Stimulated activated naive CD4-positive, alpha-beta T cell (primary cell): ENCODE results near the gene PTPRN2.
"Not testable (repeated sequence)": the region's sequence is repeated elsewhere in the genome, so short reads cannot be mapped to it uniquely, and the experiment has no call there.

Experiments
- DNase-seq, 6 experiments: peaks; one replicate each; lab custom pipeline; 2025; lab: John Stamatoyannopoulos, UW

The PTPRN2 gene

GRCh38 chr7:158048569-158048968, 539.1 kb downstream of the PTPRN2 start:
- no peak for DNase-seq

GRCh38 chr7:158047391-158048059, 540.1 kb downstream of the PTPRN2 start:
- DNase-seq, result no peak

DNA sequence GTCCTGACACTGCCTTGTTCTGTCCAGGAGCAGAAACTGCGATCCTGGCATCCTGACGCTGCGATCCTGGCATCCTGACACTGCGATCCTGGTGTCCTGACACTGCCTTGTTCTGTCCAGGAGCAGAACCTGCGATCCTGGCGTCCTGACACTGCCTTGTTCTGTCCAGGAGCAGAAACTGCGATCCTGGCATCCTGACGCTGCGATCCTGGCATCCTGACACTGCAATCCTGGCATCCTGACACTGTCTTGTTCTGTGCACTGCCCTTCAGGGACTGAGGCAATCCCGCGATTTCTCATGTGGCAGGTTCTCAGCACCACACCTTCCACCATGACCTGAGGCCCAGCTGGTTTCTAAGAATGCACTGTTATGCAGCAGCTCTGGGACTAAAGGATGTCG, 541.4 kb downstream of the PTPRN2 start:
- DNase-seq, result not testable (repeated sequence)

DNA sequence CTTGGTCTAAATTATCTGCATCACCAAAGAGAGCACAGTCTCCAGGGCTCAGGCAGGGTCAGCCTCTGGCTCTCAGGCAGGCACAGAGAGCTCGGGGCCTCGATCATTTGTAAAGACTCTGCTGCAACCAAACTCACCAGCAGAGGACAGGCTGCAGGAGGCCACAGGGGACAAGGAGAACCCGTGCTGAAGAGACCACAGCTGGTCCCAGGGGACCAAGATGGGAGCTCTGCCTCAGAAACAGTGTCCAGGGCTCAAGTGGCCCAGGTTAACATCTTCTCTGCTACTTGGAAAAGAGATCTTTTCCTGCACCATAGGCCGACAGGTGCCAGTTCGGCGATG, 543.2 kb downstream of the PTPRN2 start:
- DNase-seq, result no peak

DNA sequence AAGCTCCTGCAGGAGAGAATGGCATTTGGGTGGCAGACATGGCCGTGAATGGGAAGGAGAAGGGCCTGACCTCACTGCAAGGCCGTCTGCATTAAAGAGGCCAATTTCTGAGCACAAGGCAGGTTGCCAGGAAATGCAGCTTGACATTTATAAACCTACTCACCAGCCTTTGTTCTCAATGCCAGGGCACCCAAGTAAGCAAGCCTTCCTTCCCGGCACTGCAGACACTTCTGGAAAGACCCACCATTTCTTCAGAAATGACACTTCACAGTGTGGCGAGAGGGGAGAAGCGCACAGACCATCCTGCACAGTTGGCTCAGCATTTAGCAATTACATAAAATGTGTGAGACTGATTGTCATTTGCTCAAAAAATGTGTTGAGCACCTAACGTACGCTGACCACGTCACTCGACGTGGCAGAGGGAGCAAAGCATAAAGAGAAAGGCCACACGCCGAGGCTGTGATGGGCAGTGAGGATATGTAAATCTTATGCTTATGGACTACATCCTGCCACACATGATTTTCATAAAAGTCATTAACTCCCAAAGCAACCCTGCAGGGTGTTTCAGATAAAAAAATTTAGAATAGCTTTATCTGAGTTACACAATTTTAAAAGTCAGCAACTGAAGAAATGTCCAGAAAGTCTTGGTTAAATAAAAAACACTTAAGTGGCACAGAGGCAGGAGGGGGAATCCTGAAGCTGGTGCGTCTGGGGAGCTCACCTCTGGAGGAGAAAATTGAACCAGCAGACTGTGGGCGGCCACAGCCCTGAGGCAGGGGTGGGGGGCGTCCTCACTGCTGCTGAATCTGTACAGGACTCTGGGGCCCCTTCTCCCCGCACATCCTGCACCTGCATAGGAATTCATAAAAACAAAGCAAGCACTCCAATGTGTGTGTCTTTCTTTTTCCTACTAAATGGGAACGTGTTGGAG, 543.8 kb downstream of the PTPRN2 start:
- no peak for DNase-seq

DNA sequence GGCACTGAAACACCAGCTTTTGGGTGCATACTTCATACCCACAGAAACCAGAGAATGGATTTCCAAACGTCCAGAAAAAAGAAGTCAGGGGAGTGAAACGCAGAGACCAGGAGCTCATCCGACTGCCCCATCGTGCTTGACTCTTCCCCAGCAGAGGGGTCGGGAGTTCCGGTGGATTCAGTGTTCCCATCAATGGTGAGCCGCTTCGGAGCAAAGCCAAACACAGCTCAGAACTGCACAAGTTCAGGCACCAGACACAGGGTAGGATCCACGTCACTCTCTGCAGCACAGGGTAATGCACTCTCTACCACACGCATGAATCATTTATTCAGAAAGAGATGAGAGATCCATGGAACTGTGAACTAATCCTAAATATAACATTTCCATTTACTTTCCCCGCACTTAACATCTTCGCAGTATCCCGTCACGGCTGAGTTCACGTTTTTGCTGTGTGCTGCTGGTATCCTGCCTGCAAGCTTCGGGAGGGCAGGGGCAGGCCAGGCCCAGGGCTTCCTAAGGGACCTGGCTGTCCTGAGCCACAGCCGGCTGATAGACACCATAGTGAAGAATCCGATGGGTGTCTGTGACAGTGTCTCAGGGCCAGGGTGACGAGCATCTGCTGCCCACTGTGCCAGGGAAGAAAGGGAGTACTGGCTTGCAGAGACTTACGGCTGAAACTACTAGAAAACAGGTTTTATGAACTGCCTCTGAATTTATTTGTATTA, 545.3 kb downstream of the PTPRN2 start:
- no peak for DNase-seq

GRCh38 chr7:158040199-158040598, 547.4 kb downstream of the PTPRN2 start:
- no peak for DNase-seq

DNA sequence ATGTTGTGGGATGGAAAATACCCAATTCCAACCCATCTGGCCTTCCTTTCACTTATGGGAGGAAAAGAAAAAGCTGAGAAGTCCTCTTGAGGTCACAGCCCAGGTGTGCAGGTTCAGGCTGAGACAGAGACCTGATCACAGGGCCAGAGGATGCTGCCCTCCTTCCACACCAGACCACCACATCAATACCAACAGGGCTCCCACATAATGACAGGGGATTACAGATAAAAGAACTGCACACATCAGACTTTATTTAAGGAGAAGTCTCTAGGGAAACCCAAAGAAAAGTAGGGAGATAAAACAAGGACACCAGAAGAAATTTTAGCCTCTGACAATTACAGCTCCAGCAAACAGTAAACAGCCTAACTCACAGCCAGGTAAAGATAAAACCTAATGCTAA, 548.4 kb downstream of the PTPRN2 start:
- DNase-seq, result no peak

DNA sequence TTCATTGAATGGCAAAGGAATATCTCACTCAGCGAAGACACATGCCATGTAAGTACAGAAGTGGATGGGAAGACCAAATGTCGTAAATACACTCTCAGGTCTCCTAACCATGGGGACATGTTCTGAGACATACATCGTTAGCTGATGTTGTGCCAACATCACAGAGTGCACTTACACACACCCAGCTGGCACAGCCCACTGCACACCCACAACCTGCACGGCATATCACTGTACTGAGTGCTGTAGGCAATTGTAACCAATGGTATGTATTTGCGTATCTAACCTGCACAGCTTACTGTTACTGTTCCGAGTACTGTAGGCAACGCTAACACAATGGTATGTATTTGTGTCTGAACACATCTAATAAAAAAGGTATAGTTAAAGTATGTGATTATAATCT, 550.4 kb downstream of the PTPRN2 start:
- DNase-seq, result no peak

DNA sequence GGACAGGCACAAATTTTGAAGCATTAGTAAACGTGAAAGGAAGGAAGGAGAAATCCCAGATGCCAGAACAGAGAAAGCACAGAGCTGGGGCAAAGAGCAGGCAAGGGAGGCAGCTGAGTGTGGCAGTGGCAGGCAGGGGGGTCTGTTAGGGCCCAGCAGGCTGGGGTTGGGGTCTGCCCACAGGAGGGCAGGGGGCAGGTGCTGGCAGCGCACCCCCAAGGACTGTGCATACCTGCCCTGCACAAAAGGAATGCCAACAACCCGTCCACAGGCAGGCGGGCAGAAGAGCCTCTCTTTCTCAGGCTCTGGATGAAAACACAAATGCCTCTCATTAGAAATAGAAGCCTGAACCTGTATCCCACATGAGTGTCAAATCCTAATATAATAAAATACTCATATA, 552.3 kb downstream of the PTPRN2 start:
- DNase-seq, result no peak

DNA sequence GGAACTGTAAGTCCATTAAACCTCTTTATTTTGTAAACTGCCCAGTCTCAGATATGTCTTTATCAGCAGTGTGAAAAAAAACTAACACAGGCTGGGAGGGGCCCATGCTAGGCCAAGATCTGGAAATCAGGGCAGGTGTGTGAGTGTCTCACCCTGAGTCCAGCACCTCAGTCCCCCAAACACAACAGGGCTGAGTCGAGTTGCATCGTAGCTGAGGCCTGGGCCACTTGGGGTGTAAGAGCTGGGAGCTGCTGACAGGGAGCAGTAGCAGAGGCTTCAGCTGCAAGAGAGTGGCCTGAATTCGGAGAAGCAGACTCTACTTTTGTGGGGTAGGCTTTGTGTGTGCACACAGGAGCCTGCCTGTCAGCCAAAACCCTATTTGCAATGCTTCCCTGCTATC, 553.1 kb downstream of the PTPRN2 start:
- DNase-seq, result no peak

- DNase-seq, result not testable (repeated sequence)
Observed at GRCh38 chr7:158033925-158034324, 553.7 kb downstream of the PTPRN2 start.

- DNase-seq, result no peak
Observed at GRCh38 chr7:158033196-158033595, 554.4 kb downstream of the PTPRN2 start.

DNA sequence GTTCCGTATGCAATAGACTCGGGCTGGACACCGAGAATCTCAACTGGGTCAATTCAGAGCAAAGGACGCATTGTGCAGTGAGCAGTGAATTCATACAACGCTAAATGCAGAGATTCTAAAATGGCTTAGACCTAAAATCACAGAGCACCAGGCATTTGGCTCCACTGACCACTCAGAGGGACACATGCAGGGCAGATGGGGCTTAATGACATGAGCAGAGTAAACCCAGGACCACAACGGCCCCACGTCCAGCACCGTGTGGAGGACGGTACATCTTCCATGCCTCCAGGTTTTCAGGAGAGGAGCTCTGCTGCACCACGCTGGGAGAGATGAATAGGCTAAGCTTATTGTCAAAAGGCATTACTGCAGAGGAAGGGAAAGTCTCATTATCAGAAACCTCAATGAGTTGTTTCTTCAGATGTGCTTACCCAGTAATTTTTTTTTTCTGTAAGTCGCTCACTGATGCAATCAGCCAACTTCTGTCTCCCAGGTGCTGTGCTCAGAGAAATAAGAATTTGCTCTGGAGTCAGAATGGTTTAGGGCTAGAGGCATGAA, 555.0 kb downstream of the PTPRN2 start:
- DNase-seq, result no peak

- no peak for DNase-seq
Observed at GRCh38 chr7:158031867-158032308, 555.7 kb downstream of the PTPRN2 start.

- DNase-seq, result no peak
Observed at GRCh38 chr7:158030566-158030965, 557.1 kb downstream of the PTPRN2 start.

DNA sequence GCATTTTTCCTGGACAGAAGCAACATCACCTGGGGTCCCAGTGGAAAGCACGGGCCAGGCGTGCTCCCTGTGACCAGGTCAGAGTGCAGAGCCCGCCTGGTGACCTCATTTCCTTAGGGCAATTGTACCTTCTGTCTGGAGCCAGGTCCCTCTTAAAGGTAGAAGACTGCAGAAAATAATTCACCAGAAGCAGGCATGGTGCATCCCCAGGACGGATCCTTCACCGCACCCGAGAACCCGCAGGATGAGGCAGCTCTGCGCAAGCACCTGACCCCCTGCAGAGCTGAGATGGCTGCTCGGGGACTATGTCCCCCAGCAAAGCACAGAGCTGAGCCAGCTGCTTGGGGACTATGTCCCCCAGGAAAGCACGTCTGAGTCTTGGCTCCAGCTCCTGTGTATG, 557.6 kb downstream of the PTPRN2 start:
- DNase-seq, result no peak

DNA sequence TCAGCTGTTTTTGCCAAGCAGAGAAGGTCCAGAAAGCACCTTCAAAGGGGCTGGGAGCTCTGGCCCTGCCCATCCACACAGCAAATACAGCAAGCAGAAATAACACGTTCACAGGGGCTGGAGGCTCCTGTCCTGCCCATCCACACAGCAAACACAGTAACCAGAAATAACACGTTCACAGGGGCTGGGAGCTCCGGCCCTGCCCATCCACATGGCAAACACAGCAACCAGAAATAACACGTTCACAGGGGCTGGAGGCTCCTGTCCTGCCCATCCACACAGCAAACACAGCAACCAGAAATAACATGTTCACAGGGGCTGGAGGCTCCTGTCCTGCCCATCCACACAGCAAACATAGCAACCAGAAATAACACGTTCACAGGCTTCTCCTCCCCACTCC, 558.1 kb downstream of the PTPRN2 start:
- DNase-seq, result no peak

DNA sequence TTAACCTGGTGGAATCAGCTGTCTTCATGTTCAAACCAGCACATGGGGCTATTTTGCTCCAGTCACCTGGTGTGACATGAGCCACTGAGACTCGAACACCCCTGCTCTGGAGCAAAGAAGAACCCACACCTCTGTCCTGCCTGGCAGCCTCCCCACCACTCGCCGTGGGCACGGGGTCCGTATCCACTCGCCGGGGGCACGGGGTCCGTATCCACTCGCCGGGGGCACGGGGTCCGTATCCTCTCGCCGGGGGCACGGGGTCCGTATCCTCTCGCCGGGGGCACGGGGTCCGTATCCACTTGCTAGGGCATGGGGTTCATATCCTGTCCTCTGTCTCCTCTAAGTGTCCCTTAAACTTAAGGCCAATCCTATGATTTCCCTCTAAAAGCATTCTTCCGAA, 558.7 kb downstream of the PTPRN2 start:
- DNase-seq, result no peak

DNA sequence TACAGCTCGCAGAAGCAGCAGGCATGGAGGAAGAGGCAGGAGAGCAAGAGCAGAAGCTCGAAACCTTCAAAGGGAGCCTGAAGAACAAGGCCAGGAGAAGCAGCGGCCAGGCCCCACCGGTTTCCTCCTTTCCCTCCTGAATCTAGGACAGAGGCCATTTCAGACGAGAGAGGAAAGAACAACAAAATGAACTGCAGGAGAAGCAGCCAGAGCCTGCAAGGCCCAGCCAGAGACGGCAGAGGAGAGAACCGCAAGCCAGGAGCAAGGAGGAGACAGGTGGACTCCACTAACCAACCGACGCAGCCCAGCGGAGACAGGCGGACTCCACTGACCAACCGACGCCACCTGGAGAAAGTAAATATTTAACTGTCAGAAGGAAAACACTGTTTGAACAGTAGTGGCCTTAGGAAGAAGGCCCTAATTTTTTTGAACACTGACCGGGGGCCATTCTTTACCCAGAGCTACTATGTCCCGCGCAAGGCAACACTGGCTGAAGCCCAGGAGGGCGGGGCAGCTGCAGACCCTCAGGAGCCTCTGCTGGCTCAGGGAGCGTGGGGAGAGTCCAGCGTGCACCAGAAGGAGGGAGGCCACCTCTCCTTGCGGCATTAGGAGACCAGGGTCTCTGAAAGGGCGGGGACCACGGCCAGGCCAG, 559.2 kb downstream of the PTPRN2 start:
- DNase-seq, result no peak

GRCh38 chr7:158027646-158028045, 560.0 kb downstream of the PTPRN2 start:
- DNase-seq, result no peak
